ENCODE data around the gene ARHGAP24. TPM values are rescaled to one million over a fixed set of nuclear protein-coding genes. Genes with fewer than 3 reads are reported as not detected.

Gene ARHGAP24
- total RNA-seq, 4 donors from 2014 or later, result 12.1 to 60.8 (median 18.9) TPM

- no peaks in the 10 kb centered on the region for H3K4me1 ChIP-seq
- no peak overlapping the region for H3K27ac ChIP-seq
- no peaks in the 10 kb centered on the region for H3K36me3 ChIP-seq
- no peaks in the 10 kb centered on the region for H3K9me3 ChIP-seq
- TF ChIP-seq CTCF (IDR thresholded peaks at IDR 0.05), result no peak
- no peak for TF ChIP-seq POLR2A (IDR thresholded peaks at IDR 0.05)
- intact Hi-C loops (cut with DNase I; ENCODE audit: low total_unique reads), result no loop called here
- H3K27me3 ChIP-seq, result no peaks in the 10 kb centered on the region
- no peak for DNase-seq
- H3K4me3 ChIP-seq, result no peak overlapping the region
These were observed 297.5 kb downstream of the ARHGAP24 start for GRCh38 chr4:85772470-85772869.

- no peaks in the 10 kb centered on the region for H3K4me1 ChIP-seq
- no peaks in the 10 kb centered on the region for H3K9me3 ChIP-seq
- no peaks in the 10 kb centered on the region for H3K36me3 ChIP-seq
- no peak overlapping the region for H3K27ac ChIP-seq
- no peak overlapping the region for H3K4me3 ChIP-seq
- no peaks in the 10 kb centered on the region for H3K27me3 ChIP-seq
- DNase-seq, result no peak
- intact Hi-C loops (cut with DNase I; ENCODE audit: low total_unique reads), result no loop called here
- TF ChIP-seq CTCF (IDR thresholded peaks at IDR 0.05), result no peak
- no peak for TF ChIP-seq POLR2A (IDR thresholded peaks at IDR 0.05)
These were observed 298.4 kb downstream of the ARHGAP24 start for GRCh38 chr4:85773372-85773771.

GRCh38 chr4:85774000-85774399, 299.1 kb downstream of the ARHGAP24 start:
- H3K4me1 ChIP-seq, result no peaks in the 10 kb centered on the region
- intact Hi-C loops (cut with DNase I; ENCODE audit: low total_unique reads), result no loop called here
- no peak overlapping the region for H3K4me3 ChIP-seq
- no peaks in the 10 kb centered on the region for H3K36me3 ChIP-seq
- DNase-seq, result no peak
- no peak overlapping the region for H3K27ac ChIP-seq
- TF ChIP-seq CTCF (IDR thresholded peaks at IDR 0.05), result no peak
- TF ChIP-seq POLR2A (IDR thresholded peaks at IDR 0.05), result no peak
- no peaks in the 10 kb centered on the region for H3K27me3 ChIP-seq
- no peaks in the 10 kb centered on the region for H3K9me3 ChIP-seq

GRCh38 chr4:85774489-85774888, 299.5 kb downstream of the ARHGAP24 start:
- no peaks in the 10 kb centered on the region for H3K9me3 ChIP-seq
- no peaks in the 10 kb centered on the region for H3K4me1 ChIP-seq
- TF ChIP-seq CTCF (IDR thresholded peaks at IDR 0.05) (no peak), POLR2A (IDR thresholded peaks at IDR 0.05) (no peak)
- no peak overlapping the region for H3K27ac ChIP-seq
- no peaks in the 10 kb centered on the region for H3K27me3 ChIP-seq
- H3K36me3 ChIP-seq, result no peaks in the 10 kb centered on the region
- H3K4me3 ChIP-seq, result no peak overlapping the region
- intact Hi-C loops (cut with DNase I; ENCODE audit: low total_unique reads), result no loop called here
- DNase-seq, result no peak

GRCh38 chr4:85776096-85776495, 301.1 kb downstream of the ARHGAP24 start:
- intact Hi-C loops (cut with DNase I; ENCODE audit: low total_unique reads), result no loop called here
- no peak for DNase-seq
- no peak for TF ChIP-seq CTCF (IDR thresholded peaks at IDR 0.05)
- no peaks in the 10 kb centered on the region for H3K4me1 ChIP-seq
- no peaks in the 10 kb centered on the region for H3K9me3 ChIP-seq
- no peaks in the 10 kb centered on the region for H3K36me3 ChIP-seq
- no peak overlapping the region for H3K4me3 ChIP-seq
- H3K27ac ChIP-seq, result no peak overlapping the region
- H3K27me3 ChIP-seq, result no peaks in the 10 kb centered on the region
